DOHH2 (cell line): Measurements from ENCODE around the gene DDX51.

ENCODE experiments used
- H3F3A ChIP-seq: fragments of 200-600 bp; sonication (generic), shearing (Covaris generic); 2 replicates; pipeline ENCODE4 v1.6.0; 2016; ENCODE audit warnings: antibody characterized with exemption, mild to moderate bottlenecking; ENCODE audit not compliant: control insufficient read depth, insufficient read depth
- H3K27ac ChIP-seq: fragments of 200-600 bp; sonication (generic); 2 replicates; pipeline ENCODE4 v1.5.1; 2014; ENCODE audit warnings: low read depth, mild to moderate bottlenecking, low read length, moderate library complexity
- H3K27me3 ChIP-seq: fragments of 200-600 bp; sonication (generic); 2 replicates; pipeline ENCODE4 v1.6.1; 2014; ENCODE audit warnings: mild to moderate bottlenecking, low read length, mixed read lengths; ENCODE audit not compliant: control insufficient read depth
- H3K36me3 ChIP-seq: fragments of 200-600 bp; sonication (generic); 2 replicates; pipeline ENCODE4 v1.6.1; 2014; ENCODE audit warnings: mild to moderate bottlenecking, low read length, moderate library complexity, mixed read lengths; ENCODE audit not compliant: control insufficient read depth
- H3K4me1 ChIP-seq: fragments of 200-600 bp; sonication (generic); 2 replicates; pipeline ENCODE4 v1.6.1; 2014; ENCODE audit warnings: mild to moderate bottlenecking, low read length, mixed read lengths; ENCODE audit not compliant: control insufficient read depth
- H3K4me2 ChIP-seq: fragments of 200-600 bp; sonication (generic); 2 replicates; pipeline ENCODE4 v1.6.0; 2014; ENCODE audit warnings: mild to moderate bottlenecking, low read length, moderate library complexity
- H3K4me3 ChIP-seq: fragments of 200-600 bp; sonication (generic); 2 replicates; pipeline ENCODE4 v1.5.1; 2014; ENCODE audit warnings: mild to moderate bottlenecking, low read length, mixed read lengths
- H3K79me2 ChIP-seq: fragments of 200-600 bp; sonication (generic); 2 replicates; pipeline ENCODE4 v1.6.1; 2014; ENCODE audit warnings: mild to moderate bottlenecking, low read length, mixed read lengths; ENCODE audit not compliant: control insufficient read depth
- H3K9me2 ChIP-seq: fragments of 200-600 bp; sonication (generic); replicated peaks from 2 replicates; pipeline ENCODE4 v1.6.1; 2014; ENCODE audit warnings: mild to moderate bottlenecking, low read length, mixed read lengths; ENCODE audit not compliant: control insufficient read depth
- H3K9me3 ChIP-seq: fragments of 200-600 bp; sonication (generic); 2 replicates; pipeline ENCODE4 v1.6.1; 2014; ENCODE audit warnings: antibody characterized with exemption, low read length, mixed read lengths; ENCODE audit not compliant: control insufficient read depth, insufficient read depth
- H4K20me1 ChIP-seq: fragments of 200-600 bp; sonication (generic); 2 replicates; pipeline ENCODE4 v1.6.0; 2014; ENCODE audit warnings: low read depth, mild to moderate bottlenecking, antibody characterized with exemption, low read length, moderate library complexity; ENCODE audit not compliant: control insufficient read depth, insufficient read depth
- EZH2phosphoT487 ChIP-seq: fragments of 200-600 bp; sonication (generic); IDR thresholded peaks from 2 replicates; pipeline ENCODE4 v1.6.1; 2017; ENCODE audit warnings: borderline replicate concordance, mild to moderate bottlenecking, antibody characterized with exemption, low read length, moderate library complexity, mixed read lengths
- TF ChIP-seq, protein P1 (sequence below): fragments of 200-600 bp; sonication (generic); IDR thresholded peaks from one replicate; pipeline ENCODE4 v1.5.1; 2014; ENCODE audit warnings: antibody characterized with exemption, mild to moderate bottlenecking, low read depth, low read length; ENCODE audit not compliant: poor library complexity, severe bottlenecking

Gene DDX51

DNA sequence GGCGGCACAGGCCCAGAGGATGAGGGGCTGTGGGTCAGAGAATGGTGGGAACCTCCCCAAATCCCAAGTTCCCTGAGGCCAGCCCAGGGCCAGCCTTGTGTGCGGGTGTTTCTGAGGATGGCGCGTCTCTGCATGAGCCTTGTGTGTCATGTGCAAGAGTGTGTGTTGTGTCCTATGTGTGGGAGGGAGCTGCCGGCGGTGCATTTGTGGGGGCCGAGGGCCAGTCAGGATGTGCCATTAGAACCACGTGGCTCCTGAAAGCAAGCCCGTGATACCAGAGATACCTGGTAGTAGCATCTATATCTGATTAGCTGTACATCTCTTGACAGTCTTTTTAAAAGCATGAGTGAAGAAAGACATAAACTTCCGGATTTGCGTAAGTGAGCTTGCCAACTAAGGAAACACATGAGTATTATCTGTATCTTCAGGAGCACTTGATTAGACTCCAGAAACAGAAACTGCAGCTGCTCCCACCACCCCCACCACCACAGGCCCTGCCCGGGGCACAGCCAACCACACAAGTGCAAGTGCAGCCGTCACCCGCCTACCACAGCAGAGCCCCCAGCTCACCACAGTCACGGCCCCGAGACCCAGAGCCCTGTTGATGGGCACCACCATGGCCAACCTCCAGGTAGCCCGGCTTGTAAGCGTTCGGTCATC, 19.2 kb downstream of the DDX51 start:
- Histone ChIP-seq H3K4me2 (no peak overlapping the region), H3K27me3 (no peaks in the 10 kb centered on the region), H3K9me2 (no peaks in the 10 kb centered on the region), H4K20me1 (no peaks in the 10 kb centered on the region), H3K4me1 (no peaks in the 10 kb centered on the region), H3K9me3 (no peaks in the 10 kb centered on the region), H3K36me3 (peaks cover 56% of the 10 kb centered on the region), H3K79me2 (no peaks in the 10 kb centered on the region), H3F3A (peaks cover 2% of the 10 kb centered on the region; the same call in 1 of the 2 replicates), H3K4me3 (no peak overlapping the region), H3K27ac (no peak overlapping the region)
- TF ChIP-seq, protein P1, sequence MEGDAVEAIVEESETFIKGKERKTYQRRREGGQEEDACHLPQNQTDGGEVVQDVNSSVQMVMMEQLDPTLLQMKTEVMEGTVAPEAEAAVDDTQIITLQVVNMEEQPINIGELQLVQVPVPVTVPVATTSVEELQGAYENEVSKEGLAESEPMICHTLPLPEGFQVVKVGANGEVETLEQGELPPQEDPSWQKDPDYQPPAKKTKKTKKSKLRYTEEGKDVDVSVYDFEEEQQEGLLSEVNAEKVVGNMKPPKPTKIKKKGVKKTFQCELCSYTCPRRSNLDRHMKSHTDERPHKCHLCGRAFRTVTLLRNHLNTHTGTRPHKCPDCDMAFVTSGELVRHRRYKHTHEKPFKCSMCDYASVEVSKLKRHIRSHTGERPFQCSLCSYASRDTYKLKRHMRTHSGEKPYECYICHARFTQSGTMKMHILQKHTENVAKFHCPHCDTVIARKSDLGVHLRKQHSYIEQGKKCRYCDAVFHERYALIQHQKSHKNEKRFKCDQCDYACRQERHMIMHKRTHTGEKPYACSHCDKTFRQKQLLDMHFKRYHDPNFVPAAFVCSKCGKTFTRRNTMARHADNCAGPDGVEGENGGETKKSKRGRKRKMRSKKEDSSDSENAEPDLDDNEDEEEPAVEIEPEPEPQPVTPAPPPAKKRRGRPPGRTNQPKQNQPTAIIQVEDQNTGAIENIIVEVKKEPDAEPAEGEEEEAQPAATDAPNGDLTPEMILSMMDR: no peak
- no peak for TF ChIP-seq EZH2phosphoT487

DNA sequence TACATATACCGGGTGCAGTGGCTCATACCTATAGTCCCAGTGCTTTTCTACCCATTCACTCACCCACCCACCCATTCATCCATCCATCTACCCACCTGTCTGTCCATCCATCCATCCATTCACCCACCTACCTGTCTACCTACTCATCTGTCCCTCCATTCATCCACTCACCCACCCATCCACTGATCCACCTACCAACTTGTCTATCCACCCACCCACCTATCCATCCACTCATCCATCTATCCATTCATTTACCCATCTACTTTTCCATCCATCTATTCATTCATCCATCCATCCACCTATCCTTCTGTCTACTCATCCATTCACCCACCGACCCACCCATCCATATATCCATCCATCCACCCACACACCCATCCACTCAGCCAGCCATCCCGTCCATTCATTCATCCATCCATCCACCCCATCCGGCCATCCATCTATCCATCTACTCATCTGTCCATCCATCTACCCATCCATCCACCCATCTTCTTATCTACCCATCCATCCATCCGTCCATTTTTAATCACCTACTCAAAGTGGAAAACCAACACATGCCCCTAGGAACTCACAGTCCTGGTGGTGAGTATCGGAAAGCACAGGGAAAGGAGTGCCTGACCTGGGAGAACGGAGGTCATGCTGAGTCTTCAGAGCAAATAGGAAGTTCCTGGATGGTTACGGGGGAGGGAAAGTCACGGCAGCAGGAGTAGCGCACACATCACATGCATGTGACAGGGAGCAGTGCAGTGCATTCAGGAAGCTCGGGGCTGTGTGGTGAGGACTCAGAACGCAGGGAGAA, 20.0 kb downstream of the DDX51 start:
- no peaks in the 10 kb centered on the region for H3K4me1 ChIP-seq
- H3K4me2 ChIP-seq: no peak overlapping the region
- no peaks in the 10 kb centered on the region for H3K9me3 ChIP-seq
- no peak overlapping the region for H3K4me3 ChIP-seq
- H4K20me1 ChIP-seq: no peaks in the 10 kb centered on the region
- no peaks in the 10 kb centered on the region for H3K79me2 ChIP-seq
- H3K27me3 ChIP-seq: no peaks in the 10 kb centered on the region
- peaks cover 56% of the 10 kb centered on the region for H3K36me3 ChIP-seq
- TF ChIP-seq, protein P1: no peak
- TF ChIP-seq EZH2phosphoT487: no peak
- no peaks in the 10 kb centered on the region for H3K9me2 ChIP-seq
- no peak overlapping the region for H3K27ac ChIP-seq
- H3F3A ChIP-seq: no peaks in the 10 kb centered on the region

DNA sequence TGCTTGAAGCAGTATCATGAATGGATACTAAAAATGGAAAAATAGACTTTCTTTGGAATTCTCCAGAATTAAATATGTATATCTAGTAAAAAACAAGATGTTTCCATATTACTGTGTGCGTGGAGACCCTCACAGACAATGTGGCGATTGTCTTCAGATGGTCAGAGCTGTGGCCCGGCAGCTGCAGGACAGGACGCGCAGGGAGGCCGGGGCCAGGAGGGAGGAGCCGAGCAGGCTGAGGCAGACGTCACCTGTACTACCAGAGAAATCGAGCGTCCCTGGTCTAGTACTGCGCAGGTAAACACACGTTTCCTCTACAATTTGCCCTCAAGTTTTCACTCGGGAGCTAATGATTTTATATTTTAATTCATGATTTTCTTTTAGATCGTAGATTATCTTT, 22.8 kb downstream of the DDX51 start:
- Histone ChIP-seq H4K20me1 (no peaks in the 10 kb centered on the region), H3K27me3 (no peaks in the 10 kb centered on the region), H3F3A (no peaks in the 10 kb centered on the region), H3K9me3 (no peaks in the 10 kb centered on the region), H3K4me2 (no peak overlapping the region), H3K4me1 (no peaks in the 10 kb centered on the region), H3K36me3 (peaks cover 40% of the 10 kb centered on the region), H3K9me2 (no peaks in the 10 kb centered on the region), H3K27ac (no peak overlapping the region), H3K4me3 (no peak overlapping the region), H3K79me2 (no peaks in the 10 kb centered on the region)
- TF ChIP-seq EZH2phosphoT487: no peak
- TF ChIP-seq, protein P1: no peak
